Measurements from ENCODE around the gene GMPS. TPM values are rescaled to one million over a fixed set of nuclear protein-coding genes. Genes with fewer than 3 reads are reported as not detected.

The GMPS gene
- total RNA-seq, 4 donors from 2014 or later = 3.0 to 45.2 (median 20.4) TPM

DNA sequence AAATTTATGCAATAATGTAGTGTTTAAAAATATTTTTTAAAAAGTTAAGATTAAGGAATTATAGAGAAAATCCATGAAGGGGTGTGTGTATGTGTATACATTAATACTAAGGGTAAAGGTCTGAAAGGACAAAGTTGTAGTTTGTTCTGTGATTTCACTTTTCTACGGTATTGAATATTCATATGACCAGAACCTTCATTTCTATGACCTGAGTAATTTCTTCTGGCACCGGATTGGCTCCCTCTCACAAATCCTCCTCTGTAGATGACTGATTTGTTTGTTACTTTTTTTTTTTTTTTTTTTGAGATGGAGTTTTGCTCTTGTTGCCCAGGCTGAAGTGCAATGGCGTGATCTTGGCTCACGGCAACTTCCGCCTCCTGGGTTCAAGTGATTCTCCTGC lies 20.9 kb downstream of the GMPS start:
- intact Hi-C loops (cut with DNase I; ENCODE audit: low total_unique reads) = no loop called here
- WGBS, 2 donors (ENCODE audit: low coverage in 1 of 2) = 96 to 100% methylated on average over 2 to 5 of the region's 5 CpGs
- no peaks in the 10 kb centered on the region for H3K27me3 ChIP-seq

DNA sequence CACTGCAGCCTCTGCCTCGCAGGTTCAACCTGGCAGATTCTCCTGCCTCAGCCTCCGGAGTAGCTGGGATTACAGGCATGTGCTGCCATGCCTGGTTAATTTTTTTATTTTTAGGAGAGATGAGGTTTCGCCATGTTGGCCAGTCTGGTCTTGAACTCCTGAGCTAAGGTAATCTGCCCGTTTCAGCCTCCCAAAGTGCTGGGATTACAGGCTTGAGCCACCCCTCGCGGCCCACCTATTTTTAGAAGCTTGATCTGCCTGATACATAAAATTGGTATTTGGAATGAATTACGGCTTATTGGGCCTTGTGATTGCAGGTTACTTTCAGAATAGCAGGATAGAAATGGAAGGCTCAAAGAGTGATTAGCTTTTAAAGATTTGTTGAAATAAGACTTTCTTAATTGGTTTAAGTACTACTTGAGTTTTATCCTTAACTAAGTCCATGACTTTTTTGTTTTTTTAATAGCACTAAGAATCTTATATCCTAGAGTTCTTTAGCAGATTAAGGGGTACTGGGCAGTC lies 25.0 kb downstream of the GMPS start:
- TF ChIP-seq EP300 (IDR thresholded peaks at IDR 0.05; ENCODE audit: low read depth) = no peak
- no peak for TF ChIP-seq CTCF (IDR thresholded peaks at IDR 0.05)
- no peak for TF ChIP-seq POLR2AphosphoS5 (IDR thresholded peaks at IDR 0.05)
- no peak for TF ChIP-seq POLR2A (IDR thresholded peaks at IDR 0.05)
- intact Hi-C loops (cut with DNase I; ENCODE audit: low total_unique reads) = no loop called here
- DNase-seq = no peak
- H3K36me3 ChIP-seq = peaks cover 0 to 18% (median 8%) of the 10 kb centered on the region in 4 donors
- H3K4me1 ChIP-seq = peaks cover 0 to 9% (median 5%) of the 10 kb centered on the region in 4 donors
- no peaks in the 10 kb centered on the region for H3K27me3 ChIP-seq
- H3K4me3 ChIP-seq = no peak overlapping the region
- H3K9me3 ChIP-seq = no peaks in the 10 kb centered on the region
- H3K27ac ChIP-seq = no peak overlapping the region
- 95% methylated on average over 7 of the region's 7 CpGs; no CpG with 5 or more reads in 1 of the 2 donors for WGBS, 2 donors (ENCODE audit: low coverage in 1 of 2)
- in situ Hi-C loops (cut with MboI; ENCODE audit: low pct_ligation_motif_present in 1 of 4, low pct_unique_long_range_greater_than_20kb in 1 of 4, low sequenced_read_pairs in 3 of 4) = no loop called here

More for the DNA sequence above, 20.9 kb downstream of the GMPS start:
- Histone ChIP-seq H3K9me3 (no peaks in the 10 kb centered on the region), H3K4me1 (peaks cover 0 to 24% (median 10%) of the 10 kb centered on the region in 4 donors), H3K27ac (no peak overlapping the region), H3K4me3 (no peak overlapping the region), H3K36me3 (peaks cover 0 to 16% (median 3%) of the 10 kb centered on the region in 4 donors)
- TF ChIP-seq CTCF (IDR thresholded peaks at IDR 0.05) (no peak), POLR2AphosphoS5 (IDR thresholded peaks at IDR 0.05) (no peak), EP300 (IDR thresholded peaks at IDR 0.05; ENCODE audit: low read depth) (no peak), POLR2A (IDR thresholded peaks at IDR 0.05) (no peak)
- DNase-seq = no peak
- in situ Hi-C loops (cut with MboI; ENCODE audit: low pct_ligation_motif_present in 1 of 4, low pct_unique_long_range_greater_than_20kb in 1 of 4, low sequenced_read_pairs in 3 of 4) = no loop called here

DNA sequence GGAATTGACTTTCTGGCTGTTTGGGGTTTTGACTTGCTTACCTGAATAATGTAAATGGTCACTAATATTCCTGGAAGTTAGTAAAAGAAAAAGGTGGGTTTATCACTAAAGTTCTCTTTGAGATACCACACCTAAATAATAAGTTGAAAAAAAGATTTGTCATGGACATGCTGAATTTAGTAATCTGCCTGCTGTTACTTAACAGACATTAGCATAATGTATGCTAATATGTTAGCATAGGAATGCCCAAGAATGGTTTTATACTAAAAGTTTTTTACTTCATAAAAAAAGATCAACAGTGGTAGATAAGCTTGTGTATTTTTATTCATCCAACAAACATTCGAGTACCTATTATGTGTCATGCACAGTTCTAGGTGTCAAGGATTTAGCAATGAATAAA lies 36.5 kb downstream of the GMPS start:
- DNase-seq = no peak
- H3K36me3 ChIP-seq = peaks cover 0 to 29% (median 9%) of the 10 kb centered on the region in 4 donors
- no peak overlapping the region for H3K27ac ChIP-seq
- no peaks in the 10 kb centered on the region for H3K27me3 ChIP-seq
- intact Hi-C loops (cut with DNase I; ENCODE audit: low total_unique reads) (no loop called here), in situ Hi-C loops (cut with MboI; ENCODE audit: low pct_ligation_motif_present in 1 of 4, low pct_unique_long_range_greater_than_20kb in 1 of 4, low sequenced_read_pairs in 3 of 4) (no loop called here)
- H3K4me3 ChIP-seq = no peak overlapping the region
- no peaks in the 10 kb centered on the region for H3K4me1 ChIP-seq
- H3K9me3 ChIP-seq = no peaks in the 10 kb centered on the region
- WGBS, 2 donors (ENCODE audit: low coverage in 1 of 2) = 92 to 100% methylated on average over 1 of the region's 1 CpG
- no peak for TF ChIP-seq CTCF (IDR thresholded peaks at IDR 0.05)
- no peak for TF ChIP-seq POLR2AphosphoS5 (IDR thresholded peaks at IDR 0.05)
- no peak for TF ChIP-seq EP300 (IDR thresholded peaks at IDR 0.05; ENCODE audit: low read depth)
- no peak for TF ChIP-seq POLR2A (IDR thresholded peaks at IDR 0.05)

DNA sequence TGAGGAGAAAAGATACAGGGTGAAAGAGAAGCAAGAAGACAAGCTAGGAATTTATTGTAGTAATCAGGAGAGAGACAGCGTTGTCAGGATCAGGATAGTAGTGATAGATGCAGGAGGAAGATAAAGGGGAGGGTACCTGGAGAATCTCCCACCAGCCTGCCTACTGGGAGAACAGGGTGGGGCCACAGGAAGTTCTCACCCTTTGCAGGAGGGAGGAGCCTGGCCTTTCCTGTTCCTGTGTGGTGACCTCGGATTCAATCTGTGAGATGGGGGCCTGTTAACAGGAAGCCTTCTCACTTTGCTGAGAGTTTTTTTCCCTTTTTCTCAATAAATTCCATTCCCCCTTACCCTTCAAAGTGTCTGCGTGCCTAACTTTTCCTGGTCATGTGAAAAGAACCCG lies 37.6 kb downstream of the GMPS start:
- in situ Hi-C loops (cut with MboI; ENCODE audit: low pct_ligation_motif_present in 1 of 4, low pct_unique_long_range_greater_than_20kb in 1 of 4, low sequenced_read_pairs in 3 of 4) = no loop called here
- H3K27me3 ChIP-seq = no peaks in the 10 kb centered on the region
- WGBS, 2 donors (ENCODE audit: low coverage in 1 of 2) = 67 to 73% methylated on average over 2 to 4 of the region's 4 CpGs
- no peak overlapping the region for H3K4me3 ChIP-seq
- no peak overlapping the region for H3K27ac ChIP-seq
- DNase-seq = no peak
- no peaks in the 10 kb centered on the region for H3K9me3 ChIP-seq
- intact Hi-C loops (cut with DNase I; ENCODE audit: low total_unique reads) = no loop called here
- TF ChIP-seq CTCF (IDR thresholded peaks at IDR 0.05) = no peak
- no peak for TF ChIP-seq EP300 (IDR thresholded peaks at IDR 0.05; ENCODE audit: low read depth)
- TF ChIP-seq POLR2AphosphoS5 (IDR thresholded peaks at IDR 0.05) = no peak
- TF ChIP-seq POLR2A (IDR thresholded peaks at IDR 0.05) = no peak
- peaks cover 0 to 29% (median 9%) of the 10 kb centered on the region in 4 donors for H3K36me3 ChIP-seq
- H3K4me1 ChIP-seq = no peaks in the 10 kb centered on the region
